ENCODE data around the gene ONECUT2. TPM values are rescaled to one million over a fixed set of nuclear protein-coding genes. Genes with fewer than 3 reads are reported as not detected.

The ONECUT2 gene
- total RNA-seq, 3 donors from 2014 or later = 0.03 to 0.05 (median 0.03) TPM

GRCh38 chr18:57447154-57447621, 12.0 kb downstream of the ONECUT2 start:
- ATAC-seq (no peak), DNase-seq (no peak)
- Mint-ChIP-seq H3K36me3 (ENCODE audit: insufficient read depth) (no peaks in the 10 kb centered on the region), H3K9me3 (no peaks in the 10 kb centered on the region), H3K27me3 (ENCODE audit: low read depth) (peaks cover 54% of the 10 kb centered on the region), H3K4me3 (no peak overlapping the region), H3K4me1 (ENCODE audit: low read depth) (no peaks in the 10 kb centered on the region)

- no peak for ATAC-seq
- Mint-ChIP-seq H3K4me1 (ENCODE audit: low read depth) (no peaks in the 10 kb centered on the region), H3K36me3 (ENCODE audit: insufficient read depth) (no peaks in the 10 kb centered on the region), H3K27me3 (ENCODE audit: low read depth) (peaks cover 30% of the 10 kb centered on the region), H3K9me3 (peaks cover 6% of the 10 kb centered on the region), H3K4me3 (no peak overlapping the region)
- no peak for DNase-seq
Measured at GRCh38 chr18:57455576-57456129, 20.5 kb downstream of the ONECUT2 start.

- Mint-ChIP-seq H3K9me3 (peaks cover 10% of the 10 kb centered on the region), H3K4me1 (ENCODE audit: low read depth) (no peaks in the 10 kb centered on the region), H3K36me3 (ENCODE audit: insufficient read depth) (no peaks in the 10 kb centered on the region), H3K4me3 (no peak overlapping the region), H3K27me3 (ENCODE audit: low read depth) (peaks cover 19% of the 10 kb centered on the region)
- DNase-seq = no peak
- no peak for ATAC-seq
Measured at GRCh38 chr18:57461652-57462269, 26.6 kb downstream of the ONECUT2 start.

GRCh38 chr18:57466307-57466706, 31.1 kb downstream of the ONECUT2 start:
- peaks cover 35% of the 10 kb centered on the region for H3K27me3 Mint-ChIP-seq (ENCODE audit: low read depth)
- no peak for ATAC-seq
- H3K4me3 Mint-ChIP-seq = no peak overlapping the region
- no peaks in the 10 kb centered on the region for H3K4me1 Mint-ChIP-seq (ENCODE audit: low read depth)
- peaks cover under 1% of the 10 kb centered on the region for H3K9me3 Mint-ChIP-seq
- DNase-seq = no peak
- H3K36me3 Mint-ChIP-seq (ENCODE audit: insufficient read depth) = no peaks in the 10 kb centered on the region

GRCh38 chr18:57466745-57467409, 31.7 kb downstream of the ONECUT2 start:
- DNase-seq = no peak
- H3K4me3 Mint-ChIP-seq = no peak overlapping the region
- peaks cover 35% of the 10 kb centered on the region for H3K27me3 Mint-ChIP-seq (ENCODE audit: low read depth)
- H3K36me3 Mint-ChIP-seq (ENCODE audit: insufficient read depth) = no peaks in the 10 kb centered on the region
- no peaks in the 10 kb centered on the region for H3K9me3 Mint-ChIP-seq
- ATAC-seq = no peak
- no peaks in the 10 kb centered on the region for H3K4me1 Mint-ChIP-seq (ENCODE audit: low read depth)

GRCh38 chr18:57469884-57470283, 34.7 kb downstream of the ONECUT2 start:
- DNase-seq = no peak
- no peak for ATAC-seq
- Mint-ChIP-seq H3K36me3 (ENCODE audit: insufficient read depth) (no peaks in the 10 kb centered on the region), H3K9me3 (no peaks in the 10 kb centered on the region), H3K27me3 (ENCODE audit: low read depth) (peaks cover 33% of the 10 kb centered on the region), H3K4me1 (ENCODE audit: low read depth) (no peaks in the 10 kb centered on the region), H3K4me3 (no peak overlapping the region)

- Mint-ChIP-seq H3K36me3 (ENCODE audit: insufficient read depth) (no peaks in the 10 kb centered on the region), H3K9me3 (no peaks in the 10 kb centered on the region), H3K4me3 (no peak overlapping the region), H3K4me1 (ENCODE audit: low read depth) (no peaks in the 10 kb centered on the region), H3K27me3 (ENCODE audit: low read depth) (peaks cover 13% of the 10 kb centered on the region)
- no peak for ATAC-seq
- no peak for DNase-seq
Measured at GRCh38 chr18:57475408-57475807, 40.2 kb downstream of the ONECUT2 start.

- Mint-ChIP-seq H3K27me3 (ENCODE audit: low read depth) (peaks cover 12% of the 10 kb centered on the region), H3K9me3 (no peaks in the 10 kb centered on the region), H3K4me1 (ENCODE audit: low read depth) (no peaks in the 10 kb centered on the region), H3K4me3 (no peak overlapping the region), H3K36me3 (ENCODE audit: insufficient read depth) (no peaks in the 10 kb centered on the region)
- ATAC-seq (no peak), DNase-seq (no peak)
Measured at GRCh38 chr18:57475903-57476302, 40.7 kb downstream of the ONECUT2 start.

- Mint-ChIP-seq H3K4me3 (no peak overlapping the region), H3K27me3 (ENCODE audit: low read depth) (peaks cover 12% of the 10 kb centered on the region), H3K36me3 (ENCODE audit: insufficient read depth) (no peaks in the 10 kb centered on the region), H3K9me3 (no peaks in the 10 kb centered on the region), H3K4me1 (ENCODE audit: low read depth) (no peaks in the 10 kb centered on the region)
- ATAC-seq (no peak), DNase-seq (no peak)
Measured at GRCh38 chr18:57480733-57481132, 45.6 kb downstream of the ONECUT2 start.

GRCh38 chr18:57497372-57498294, 62.5 kb downstream of the ONECUT2 start:
- H3K4me3 Mint-ChIP-seq = no peak overlapping the region
- peaks cover 4% of the 10 kb centered on the region for H3K27me3 Mint-ChIP-seq (ENCODE audit: low read depth)
- ATAC-seq (no peak), DNase-seq (no peak)
- H3K36me3 Mint-ChIP-seq (ENCODE audit: insufficient read depth) = no peaks in the 10 kb centered on the region
- no peaks in the 10 kb centered on the region for H3K9me3 Mint-ChIP-seq
- no peaks in the 10 kb centered on the region for H3K4me1 Mint-ChIP-seq (ENCODE audit: low read depth)

GRCh38 chr18:57498682-57499256, 63.6 kb downstream of the ONECUT2 start:
- Mint-ChIP-seq H3K27me3 (ENCODE audit: low read depth) (peaks cover 4% of the 10 kb centered on the region), H3K9me3 (no peaks in the 10 kb centered on the region), H3K36me3 (ENCODE audit: insufficient read depth) (no peaks in the 10 kb centered on the region), H3K4me3 (no peak overlapping the region), H3K4me1 (ENCODE audit: low read depth) (no peaks in the 10 kb centered on the region)
- DNase-seq = no peak
- ATAC-seq = no peak

GRCh38 chr18:57502624-57503023, 67.5 kb downstream of the ONECUT2 start:
- Mint-ChIP-seq H3K4me3 (no peak overlapping the region), H3K36me3 (ENCODE audit: insufficient read depth) (no peaks in the 10 kb centered on the region), H3K27me3 (ENCODE audit: low read depth) (peaks cover 17% of the 10 kb centered on the region), H3K9me3 (no peaks in the 10 kb centered on the region), H3K4me1 (ENCODE audit: low read depth) (no peaks in the 10 kb centered on the region)
- no peak for DNase-seq
- no peak for ATAC-seq

GRCh38 chr18:57505231-57505630, 70.1 kb downstream of the ONECUT2 start:
- no peak for ATAC-seq
- Mint-ChIP-seq H3K4me1 (ENCODE audit: low read depth) (no peaks in the 10 kb centered on the region), H3K36me3 (ENCODE audit: insufficient read depth) (no peaks in the 10 kb centered on the region), H3K4me3 (no peak overlapping the region), H3K27me3 (ENCODE audit: low read depth) (peaks cover 29% of the 10 kb centered on the region), H3K9me3 (no peaks in the 10 kb centered on the region)
- DNase-seq = no peak

- H3K4me3 Mint-ChIP-seq = no peak overlapping the region
- H3K27me3 Mint-ChIP-seq (ENCODE audit: low read depth) = peaks cover 19% of the 10 kb centered on the region
- DNase-seq = no peak
- H3K36me3 Mint-ChIP-seq (ENCODE audit: insufficient read depth) = no peaks in the 10 kb centered on the region
- peak in 1 of 2 donors; percentile 23 for ATAC-seq
- no peaks in the 10 kb centered on the region for H3K9me3 Mint-ChIP-seq
- no peaks in the 10 kb centered on the region for H3K4me1 Mint-ChIP-seq (ENCODE audit: low read depth)
Measured at GRCh38 chr18:57516056-57516455, 80.9 kb downstream of the ONECUT2 start.
